IMR-90 (cell line): ENCODE measurements around the gene KHK. TPM values are rescaled to one million over a fixed set of nuclear protein-coding genes. Genes with fewer than 3 reads are reported as not detected.

Source experiments
- ATAC-seq: fragments of 200-7000 bp; cut with Tn5 transposase; 2 replicates; pipeline ENCODE4 v1.9.1; 2020; ENCODE audit warnings: low read depth, mild to moderate bottlenecking, moderate library complexity
- BruUV-seq: library from RNA; stranded (reverse); fragments of 400-500 nt; replicated peaks from 2 replicates; lab custom pipeline; 2021; lab: Mats Ljungman, UMichigan
- CTCF ChIA-PET: fragments of 300-600 bp; formaldehyde crosslinking; extraction: SDS; loops from one replicate; lab custom pipeline; 2021; ENCODE audit warnings: antibody characterized with exemption; lab: Yijun Ruan, JAX
- POLR2A ChIA-PET: fragments of 300-600 bp; sonication (Branson Sonifier 250); formaldehyde crosslinking; loops from one replicate; lab custom pipeline; 2022; ENCODE audit warnings: antibody characterized with exemption; ENCODE audit not compliant: unreplicated experiment; lab: Charles Lee
- DNase-seq: peaks from one replicate; pipeline ENCODE4 v3.0.0; 2013
- H2AFZ ChIP-seq: replicated peaks from 2 replicates; pipeline ENCODE3; 2013; ENCODE audit warnings: low read length, mild to moderate bottlenecking; ENCODE audit not compliant: poor library complexity
- H2AK5ac ChIP-seq: 2 replicates; pipeline ENCODE4 v1.6.1; 2013; ENCODE audit warnings: low read depth, low read length, inconsistent platforms
- H2AK9ac ChIP-seq: replicated peaks from 2 replicates; pipeline ENCODE3; 2013; ENCODE audit warnings: mild to moderate bottlenecking, low read depth, low read length, moderate library complexity; ENCODE audit not compliant: poor library complexity
- H2BK120ac ChIP-seq: 2 replicates; pipeline ENCODE4 v1.6.1; 2013; ENCODE audit warnings: low read depth, low read length, inconsistent platforms
- H2BK15ac ChIP-seq: 3 replicates; pipeline ENCODE4 v1.6.1; 2013; ENCODE audit warnings: low read depth, low read length, inconsistent platforms
- H2BK20ac ChIP-seq: 2 replicates; pipeline ENCODE4 v1.6.1; 2013; ENCODE audit warnings: low read depth, mild to moderate bottlenecking, inconsistent platforms, low read length, moderate library complexity
- H2BK5ac ChIP-seq: 2 replicates; pipeline ENCODE4 v1.6.1; 2013; ENCODE audit warnings: mild to moderate bottlenecking, low read depth, low read length, inconsistent platforms; ENCODE audit not compliant: poor library complexity, severe bottlenecking
- H3K14ac ChIP-seq: replicated peaks from 2 replicates; pipeline ENCODE4 v1.6.1; 2013; ENCODE audit warnings: low read depth, low read length, inconsistent platforms
- H3K18ac ChIP-seq: 2 replicates; pipeline ENCODE4 v1.6.1; 2013; ENCODE audit warnings: low read depth, low read length, control low read depth
- H3K23ac ChIP-seq: 2 replicates; pipeline ENCODE4 v1.6.1; 2013; ENCODE audit warnings: low read depth, low read length, inconsistent platforms
- H3K27ac ChIP-seq: 2 replicates; pipeline ENCODE4 v1.5.1; 2013; ENCODE audit warnings: mild to moderate bottlenecking, control low read depth, low read length; ENCODE audit not compliant: insufficient read depth
- H3K27me3 ChIP-seq: 2 replicates; pipeline ENCODE4 v1.6.1; 2013; ENCODE audit warnings: low read length; ENCODE audit not compliant: control insufficient read depth, insufficient read depth
- H3K36me3 ChIP-seq: 2 replicates; pipeline ENCODE4 v1.6.1; 2013; ENCODE audit warnings: low read length, mixed read lengths; ENCODE audit not compliant: control insufficient read depth, insufficient read depth
- H3K4ac ChIP-seq: 2 replicates; pipeline ENCODE4 v1.6.1; 2013; ENCODE audit warnings: low read depth, low read length, inconsistent platforms
- H3K4me1 ChIP-seq: 2 replicates; pipeline ENCODE4 v1.6.1; 2013; ENCODE audit warnings: low read length, mixed read lengths; ENCODE audit not compliant: control insufficient read depth, insufficient read depth
- H3K4me2 ChIP-seq: 2 replicates; pipeline ENCODE4 v1.6.1; 2013; ENCODE audit warnings: low read depth, mild to moderate bottlenecking, control low read depth, low read length, moderate library complexity
- H3K4me3 ChIP-seq: 2 replicates; pipeline ENCODE4 v1.5.1; 2013; ENCODE audit warnings: low read depth, mild to moderate bottlenecking, control low read depth, low read length, moderate library complexity; ENCODE audit not compliant: insufficient read depth
- H3K56ac ChIP-seq: 2 replicates; pipeline ENCODE4 v1.6.1; 2013; ENCODE audit warnings: low read length, inconsistent platforms; ENCODE audit not compliant: insufficient read depth; ENCODE audit errors: extremely low read depth
- H3K79me1 ChIP-seq, 2 experiments: 2 replicates each; pipeline ENCODE4 v1.6.1; 2013; ENCODE audit warnings: low read length in 2 of 2, inconsistent platforms in 1 of 2, low read depth in 1 of 2
- H3K9ac ChIP-seq: 2 replicates; pipeline ENCODE4 v1.6.1; 2013; ENCODE audit warnings: low read depth, low read length, control low read depth
- H3K9me1 ChIP-seq: 2 replicates; pipeline ENCODE4 v1.6.1; 2013; ENCODE audit warnings: low read length, inconsistent platforms; ENCODE audit not compliant: insufficient read depth
- H3K9me3 ChIP-seq: 2 replicates; pipeline ENCODE4 v1.6.1; 2013; ENCODE audit warnings: low read length; ENCODE audit not compliant: control insufficient read depth, insufficient read depth
- H4K20me1 ChIP-seq: 2 replicates; pipeline ENCODE4 v1.6.1; 2013; ENCODE audit warnings: low read length, inconsistent platforms; ENCODE audit not compliant: insufficient read depth
- H4K5ac ChIP-seq: 2 replicates; pipeline ENCODE4 v1.6.1; 2013; ENCODE audit warnings: mild to moderate bottlenecking, low read depth, low read length, control low read depth
- H4K8ac ChIP-seq, 2 experiments: 2 replicates each; pipeline ENCODE4 v1.6.1; 2013; ENCODE audit warnings: low read depth in 2 of 2, low read length in 2 of 2, control low read depth in 1 of 2, inconsistent platforms in 1 of 2
- H4K91ac ChIP-seq: 2 replicates; pipeline ENCODE4 v1.6.1; 2013; ENCODE audit warnings: low read depth, low read length, inconsistent platforms; ENCODE audit not compliant: insufficient read depth
- BHLHE40 ChIP-seq: fragments of 150-350 bp; IDR thresholded peaks from 2 replicates; pipeline ENCODE4 v1.6.1; 2016; ENCODE audit warnings: mild to moderate bottlenecking, low read depth, low read length
- CEBPB ChIP-seq: IDR thresholded peaks from 2 replicates; pipeline ENCODE4 v1.6.1; 2012; ENCODE audit warnings: low read depth, low read length, improper control_type of control experiment
- CTCF ChIP-seq: conservative IDR thresholded peaks from 2 replicates; pipeline ENCODE4 v1.5.1; 2012; ENCODE audit warnings: mild to moderate bottlenecking, low read depth, low read length, improper control_type of control experiment
- MAFK ChIP-seq: IDR thresholded peaks from 2 replicates; pipeline ENCODE4 v1.6.1; 2012; ENCODE audit warnings: low read depth, low read length, improper control_type of control experiment
- MXI1 ChIP-seq: IDR thresholded peaks from 2 replicates; pipeline ENCODE4 v1.6.1; 2012; ENCODE audit warnings: low read depth, mild to moderate bottlenecking, low read length, moderate library complexity, borderline replicate concordance
- NFE2L2 ChIP-seq: fragments of 150-350 bp; IDR thresholded peaks from 2 replicates; pipeline ENCODE4 v1.6.1; 2016; ENCODE audit warnings: low read depth, mild to moderate bottlenecking, low read length
- RAD21 ChIP-seq: IDR thresholded peaks from 2 replicates; pipeline ENCODE4 v1.6.1; 2012; ENCODE audit warnings: low read length, improper control_type of control experiment
- RCOR1 ChIP-seq: IDR thresholded peaks from 2 replicates; pipeline ENCODE4 v1.6.1; 2012; ENCODE audit warnings: mild to moderate bottlenecking, low read length, improper control_type of control experiment; ENCODE audit not compliant: insufficient replicate concordance
- RFX5 ChIP-seq: IDR thresholded peaks from 2 replicates; pipeline ENCODE4 v1.8.0; 2012; ENCODE audit warnings: low read depth, mild to moderate bottlenecking, low read length, moderate library complexity
- WGBS, 2 experiments: methylation state at CpG; one replicate each; pipeline versions ENCODE4 v1.1.5 to v1.1.7; 2013; ENCODE audit warnings: missing lambda C conversion rate in 2 of 2; ENCODE audit not compliant: insufficient read length in 1 of 2; ENCODE audit errors: extremely low coverage in 2 of 2; 5-methylcytosine and 5-hydroxymethylcytosine counted together
- dilution Hi-C: fragments of 300-500 bp; cut with HindIII; formaldehyde crosslinking; loops from one replicate; pipeline ENCODE4 v1.14.3; 2018; ENCODE audit warnings: low sequenced_read_pairs; ENCODE audit not compliant: unreplicated experiment
- in situ Hi-C: fragments of 300-500 bp; cut with MboI; formaldehyde crosslinking; loops from 3 replicates; pipeline ENCODE4 v1.14.3; 2019; ENCODE audit warnings: low sequenced_read_pairs, inconsistent platforms, mixed read lengths
- intact Hi-C: fragments of 100-400 bp; cut with micrococcal nuclease; formaldehyde crosslinking; loops from 2 replicates; pipeline ENCODE4 v1.10.0; 2022
- polyA plus RNA-seq, 3 experiments: library from polyadenylated mRNA; depleted of rRNA; stranded (reverse); fragments of >200 nt; gene quantifications; 2 replicates each; pipeline ENCODE4 v1.2.3, GENCODE V29; 2012; ENCODE audit warnings: low replicate concordance in 1 of 3
- total RNA-seq: library from RNA; depleted of rRNA; stranded (reverse); fragments of >200 nt; gene quantifications from 2 replicates; pipeline ENCODE4 v1.2.3, GENCODE V29; 2012
- TF ChIP-seq, protein P1 (sequence below): fragments of 150-350 bp; IDR thresholded peaks from 2 replicates; pipeline ENCODE4 v1.6.1; 2016; ENCODE audit warnings: low read depth, mild to moderate bottlenecking, low read length, moderate library complexity, borderline replicate concordance
- TF ChIP-seq, protein P2 (sequence below): fragments of 150-350 bp; IDR thresholded peaks from 2 replicates; pipeline ENCODE4 v1.6.1; 2017; ENCODE audit warnings: mild to moderate bottlenecking, antibody characterized with exemption, low read length, low read depth

The KHK gene
- total and polyA plus RNA-seq, 2 of the 4 experiments (the other 2 are of a cell fraction) = 0.72 to 0.82 TPM

DNA sequence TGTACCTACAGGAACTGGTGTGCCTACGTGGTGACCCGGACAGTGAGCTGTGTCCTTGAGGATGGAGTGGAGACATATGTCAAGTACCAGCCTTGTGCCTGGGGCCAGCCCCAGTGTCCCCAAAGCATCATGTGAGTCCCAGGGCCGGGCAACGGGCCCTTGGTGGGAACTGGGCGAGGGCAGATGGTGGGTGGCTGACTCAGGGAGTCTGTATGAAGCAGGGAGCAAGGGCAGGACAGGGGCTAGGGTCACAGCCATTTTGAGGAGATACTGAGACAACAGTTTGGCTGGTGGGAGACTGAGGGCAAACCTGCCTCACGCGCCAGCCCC, 6.5 kb upstream of the KHK start (continued):
- TF ChIP-seq BHLHE40 (no peak), CEBPB (no peak)
- TF ChIP-seq, protein P1, sequence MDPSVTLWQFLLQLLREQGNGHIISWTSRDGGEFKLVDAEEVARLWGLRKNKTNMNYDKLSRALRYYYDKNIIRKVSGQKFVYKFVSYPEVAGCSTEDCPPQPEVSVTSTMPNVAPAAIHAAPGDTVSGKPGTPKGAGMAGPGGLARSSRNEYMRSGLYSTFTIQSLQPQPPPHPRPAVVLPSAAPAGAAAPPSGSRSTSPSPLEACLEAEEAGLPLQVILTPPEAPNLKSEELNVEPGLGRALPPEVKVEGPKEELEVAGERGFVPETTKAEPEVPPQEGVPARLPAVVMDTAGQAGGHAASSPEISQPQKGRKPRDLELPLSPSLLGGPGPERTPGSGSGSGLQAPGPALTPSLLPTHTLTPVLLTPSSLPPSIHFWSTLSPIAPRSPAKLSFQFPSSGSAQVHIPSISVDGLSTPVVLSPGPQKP = no peak

- H4K8ac ChIP-seq = peak overlapping the region in 1 of 2 experiments; percentile 92; a peak in 2 of 4 replicates
- peak overlapping the region; percentile 89 for H3K4ac ChIP-seq
- no peak for ATAC-seq
- peaks cover 3 to 57% of the 10 kb centered on the region in 2 experiments; a peak in 3 of 4 replicates for H3K79me1 ChIP-seq
- H2AK5ac ChIP-seq = peak overlapping the region; percentile 89
- no peak for DNase-seq
- H3K18ac ChIP-seq = no peak overlapping the region
- in situ Hi-C loops = no loop called here
- H4K91ac ChIP-seq = peak overlapping the region; percentile 80
- H3K4me1 ChIP-seq = peaks cover 19% of the 10 kb centered on the region
- peak overlapping the region; percentile 98 for H3K4me2 ChIP-seq
- no TSS peak for BruUV-seq
- H3K27me3 ChIP-seq = no peaks in the 10 kb centered on the region
- H3K23ac ChIP-seq = peak overlapping the region; percentile 86
- H3K9ac ChIP-seq = peak overlapping the region; percentile 97; the same call in 1 of the 2 replicates
- peaks cover 14% of the 10 kb centered on the region for H4K20me1 ChIP-seq
- H3K4me3 ChIP-seq = peak overlapping the region; percentile 82
- peak overlapping the region; percentile 57; the same call in 1 of the 3 replicates for H2BK15ac ChIP-seq
- peaks cover 29% of the 10 kb centered on the region; the same call in 1 of the 2 replicates for H3K36me3 ChIP-seq
- H3K9me1 ChIP-seq = peaks cover 7% of the 10 kb centered on the region; the same call in 1 of the 2 replicates
- peak overlapping the region; percentile 82 for H3K14ac ChIP-seq
- H3K9me3 ChIP-seq = no peaks in the 10 kb centered on the region
- 0 out of 2 replicates have a peak overlapping the region, but pooled peaks have one; percentile 78 for H3K56ac ChIP-seq
- WGBS, 2 experiments = 78% methylated on average over 4 of the region's 14 CpGs; no CpG with 5 or more reads in 1 of the 2 experiments
- peak overlapping the region; percentile 94 for H2AK9ac ChIP-seq
- H2AFZ ChIP-seq = peak overlapping the region; percentile 88
- POLR2A ChIA-PET = interaction anchor here (0.6 to 1.0 kb wide), 3 partner anchors 8 to 28 kb away, joined by 3 to 4 read pairs (median 3); partner anchors contain the start of gene OST4
- H3K27ac ChIP-seq = peak overlapping the region; percentile 98
- no peak overlapping the region for H2BK20ac ChIP-seq
- CTCF ChIA-PET = interaction anchor here (0.9 to 1.3 kb wide), 3 partner anchors 10 to 30 kb away, joined by 3 to 4 read pairs (median 3); no protein-coding TSS in a partner anchor
- H4K5ac ChIP-seq = peak overlapping the region; percentile 2; the same call in 1 of the 2 replicates
- dilution Hi-C loops = no loop called here
- H2BK5ac ChIP-seq = peak overlapping the region; percentile 91
- H2BK120ac ChIP-seq = 0 out of 2 replicates have a peak overlapping the region, but pooled peaks have one; percentile 36
- intact Hi-C loops = no loop called here
- TF ChIP-seq, protein P2, sequence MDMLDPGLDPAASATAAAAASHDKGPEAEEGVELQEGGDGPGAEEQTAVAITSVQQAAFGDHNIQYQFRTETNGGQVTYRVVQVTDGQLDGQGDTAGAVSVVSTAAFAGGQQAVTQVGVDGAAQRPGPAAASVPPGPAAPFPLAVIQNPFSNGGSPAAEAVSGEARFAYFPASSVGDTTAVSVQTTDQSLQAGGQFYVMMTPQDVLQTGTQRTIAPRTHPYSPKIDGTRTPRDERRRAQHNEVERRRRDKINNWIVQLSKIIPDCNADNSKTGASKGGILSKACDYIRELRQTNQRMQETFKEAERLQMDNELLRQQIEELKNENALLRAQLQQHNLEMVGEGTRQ = no peak
- TF ChIP-seq RCOR1 (no peak), RFX5 (no peak), MXI1 (no peak), RAD21 (no peak), MAFK (no peak), NFE2L2 (no peak), CTCF (no peak)
- TF ChIP-seq, protein P1 = no peak
These were observed 6.0 kb upstream of the KHK start for GRCh38 chr2:27080603-27080936.
